Measurements from ENCODE around the gene MDC1. TPM values are rescaled to one million over a fixed set of nuclear protein-coding genes. Genes with fewer than 3 reads are reported as not detected.
A peak's percentile ranks its signal among the peaks of the same experiment; 100 is the strongest.

The MDC1 gene
- total and polyA plus RNA-seq, 2 of the 13 experiments (the other 11 are each of a cell fraction or from before 2014, with no cell fraction given), result 8.4 to 14.0 TPM

DNA sequence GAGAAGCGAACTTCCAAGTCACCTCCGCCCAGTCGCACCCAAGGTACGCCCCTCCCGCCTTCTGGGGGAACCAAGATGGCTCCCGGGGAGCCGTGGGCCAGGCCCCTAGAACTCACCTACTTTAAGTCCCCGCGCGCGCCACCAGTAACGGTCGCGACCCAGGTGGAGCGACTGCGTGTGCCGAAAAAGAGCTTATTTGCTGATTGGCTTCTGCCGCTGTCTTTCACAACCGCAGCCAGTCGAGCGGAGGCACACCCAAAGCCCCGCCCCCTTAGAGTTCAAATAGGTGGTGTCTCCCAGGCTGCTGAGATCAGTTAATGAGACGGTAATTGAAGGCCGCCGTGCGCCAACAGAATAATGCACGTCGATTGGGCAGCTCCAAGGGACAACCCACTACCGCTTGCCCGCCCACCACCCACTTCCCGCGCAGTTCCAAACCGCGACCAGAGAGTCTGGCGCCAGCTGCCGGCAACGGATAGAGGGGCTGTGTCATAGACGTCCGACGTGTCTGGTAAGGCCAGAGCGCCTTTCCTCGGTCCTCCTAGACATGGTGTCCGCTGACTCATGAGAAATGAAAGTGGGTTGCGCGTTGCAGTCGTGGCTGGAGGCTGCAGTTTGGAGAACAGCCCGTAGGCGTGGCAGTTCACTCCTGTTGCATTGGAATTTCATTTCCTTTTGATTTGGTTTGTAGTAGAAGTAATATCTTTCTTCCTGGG is at the start of gene MDC1 (continued):
- TF ChIP-seq SP1 (IDR thresholded peaks at IDR 0.05) (no peak), SP1 (CRISPR knock-in tag; IDR thresholded peaks at IDR 0.05) (peak; percentile 95), ZNF562 (CRISPR knock-in tag; IDR thresholded peaks at IDR 0.05; ENCODE audit: borderline replicate concordance) (peak; percentile 64; the same call in 1 of the 2 replicates), ZNF329 (CRISPR knock-in tag; IDR thresholded peaks at IDR 0.05; ENCODE audit: low read depth) (peak; percentile 68; the same call in 1 of the 2 replicates), BCL6 (CRISPR knock-in tag; IDR thresholded peaks at IDR 0.05) (peak; percentile 78), NCOA2 (CRISPR knock-in tag; IDR thresholded peaks at IDR 0.05) (peak; percentile 80; the same call in 1 of the 2 replicates), NPAS2 (CRISPR knock-in tag; IDR thresholded peaks at IDR 0.05; ENCODE audit: borderline replicate concordance) (no peak), ZFYVE20 (CRISPR knock-in tag; IDR thresholded peaks at IDR 0.05; ENCODE audit: borderline replicate concordance, low read depth) (no peak; the same call in 1 of the 2 replicates), IRX3 (CRISPR knock-in tag; IDR thresholded peaks at IDR 0.05; ENCODE audit: borderline replicate concordance, low read depth) (peak; percentile 91; the same call in 1 of the 2 replicates), ZNF326 (CRISPR knock-in tag; IDR thresholded peaks at IDR 0.05; ENCODE audit: borderline replicate concordance) (no peak), ZNF383 (CRISPR knock-in tag; IDR thresholded peaks at IDR 0.05; ENCODE audit: borderline replicate concordance) (peak; percentile 96), RAD51 (IDR thresholded peaks at IDR 0.05; ENCODE audit: borderline replicate concordance) (no peak), HHEX (CRISPR knock-in tag; IDR thresholded peaks at IDR 0.05) (0 out of 2 replicates have a peak, but pooled peaks have one; percentile 35), YEATS2 (CRISPR knock-in tag; IDR thresholded peaks at IDR 0.05; ENCODE audit: borderline replicate concordance) (peak; percentile 99)
- TF ChIP-seq, protein P1, sequence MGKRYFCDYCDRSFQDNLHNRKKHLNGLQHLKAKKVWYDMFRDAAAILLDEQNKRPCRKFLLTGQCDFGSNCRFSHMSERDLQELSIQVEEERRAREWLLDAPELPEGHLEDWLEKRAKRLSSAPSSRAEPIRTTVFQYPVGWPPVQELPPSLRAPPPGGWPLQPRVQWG (CRISPR knock-in tag; IDR thresholded peaks at IDR 0.05; ENCODE audit: borderline replicate concordance, low read depth), result no peak
- TF ChIP-seq, protein P2, sequence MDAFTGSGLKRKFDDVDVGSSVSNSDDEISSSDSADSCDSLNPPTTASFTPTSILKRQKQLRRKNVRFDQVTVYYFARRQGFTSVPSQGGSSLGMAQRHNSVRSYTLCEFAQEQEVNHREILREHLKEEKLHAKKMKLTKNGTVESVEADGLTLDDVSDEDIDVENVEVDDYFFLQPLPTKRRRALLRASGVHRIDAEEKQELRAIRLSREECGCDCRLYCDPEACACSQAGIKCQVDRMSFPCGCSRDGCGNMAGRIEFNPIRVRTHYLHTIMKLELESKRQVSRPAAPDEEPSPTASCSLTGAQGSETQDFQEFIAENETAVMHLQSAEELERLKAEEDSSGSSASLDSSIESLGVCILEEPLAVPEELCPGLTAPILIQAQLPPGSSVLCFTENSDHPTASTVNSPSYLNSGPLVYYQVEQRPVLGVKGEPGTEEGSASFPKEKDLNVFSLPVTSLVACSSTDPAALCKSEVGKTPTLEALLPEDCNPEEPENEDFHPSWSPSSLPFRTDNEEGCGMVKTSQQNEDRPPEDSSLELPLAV (CRISPR knock-in tag; conservative IDR thresholded peaks at IDR 0.05; ENCODE audit: low read depth), result no peak; the same call in 1 of the 2 replicates
- TF ChIP-seq, protein P3, sequence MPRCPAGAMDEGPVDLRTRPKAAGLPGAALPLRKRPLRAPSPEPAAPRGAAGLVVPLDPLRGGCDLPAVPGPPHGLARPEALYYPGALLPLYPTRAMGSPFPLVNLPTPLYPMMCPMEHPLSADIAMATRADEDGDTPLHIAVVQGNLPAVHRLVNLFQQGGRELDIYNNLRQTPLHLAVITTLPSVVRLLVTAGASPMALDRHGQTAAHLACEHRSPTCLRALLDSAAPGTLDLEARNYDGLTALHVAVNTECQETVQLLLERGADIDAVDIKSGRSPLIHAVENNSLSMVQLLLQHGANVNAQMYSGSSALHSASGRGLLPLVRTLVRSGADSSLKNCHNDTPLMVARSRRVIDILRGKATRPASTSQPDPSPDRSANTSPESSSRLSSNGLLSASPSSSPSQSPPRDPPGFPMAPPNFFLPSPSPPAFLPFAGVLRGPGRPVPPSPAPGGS (CRISPR knock-in tag; IDR thresholded peaks at IDR 0.05), result peak; percentile 66
- TF ChIP-seq, protein P4, sequence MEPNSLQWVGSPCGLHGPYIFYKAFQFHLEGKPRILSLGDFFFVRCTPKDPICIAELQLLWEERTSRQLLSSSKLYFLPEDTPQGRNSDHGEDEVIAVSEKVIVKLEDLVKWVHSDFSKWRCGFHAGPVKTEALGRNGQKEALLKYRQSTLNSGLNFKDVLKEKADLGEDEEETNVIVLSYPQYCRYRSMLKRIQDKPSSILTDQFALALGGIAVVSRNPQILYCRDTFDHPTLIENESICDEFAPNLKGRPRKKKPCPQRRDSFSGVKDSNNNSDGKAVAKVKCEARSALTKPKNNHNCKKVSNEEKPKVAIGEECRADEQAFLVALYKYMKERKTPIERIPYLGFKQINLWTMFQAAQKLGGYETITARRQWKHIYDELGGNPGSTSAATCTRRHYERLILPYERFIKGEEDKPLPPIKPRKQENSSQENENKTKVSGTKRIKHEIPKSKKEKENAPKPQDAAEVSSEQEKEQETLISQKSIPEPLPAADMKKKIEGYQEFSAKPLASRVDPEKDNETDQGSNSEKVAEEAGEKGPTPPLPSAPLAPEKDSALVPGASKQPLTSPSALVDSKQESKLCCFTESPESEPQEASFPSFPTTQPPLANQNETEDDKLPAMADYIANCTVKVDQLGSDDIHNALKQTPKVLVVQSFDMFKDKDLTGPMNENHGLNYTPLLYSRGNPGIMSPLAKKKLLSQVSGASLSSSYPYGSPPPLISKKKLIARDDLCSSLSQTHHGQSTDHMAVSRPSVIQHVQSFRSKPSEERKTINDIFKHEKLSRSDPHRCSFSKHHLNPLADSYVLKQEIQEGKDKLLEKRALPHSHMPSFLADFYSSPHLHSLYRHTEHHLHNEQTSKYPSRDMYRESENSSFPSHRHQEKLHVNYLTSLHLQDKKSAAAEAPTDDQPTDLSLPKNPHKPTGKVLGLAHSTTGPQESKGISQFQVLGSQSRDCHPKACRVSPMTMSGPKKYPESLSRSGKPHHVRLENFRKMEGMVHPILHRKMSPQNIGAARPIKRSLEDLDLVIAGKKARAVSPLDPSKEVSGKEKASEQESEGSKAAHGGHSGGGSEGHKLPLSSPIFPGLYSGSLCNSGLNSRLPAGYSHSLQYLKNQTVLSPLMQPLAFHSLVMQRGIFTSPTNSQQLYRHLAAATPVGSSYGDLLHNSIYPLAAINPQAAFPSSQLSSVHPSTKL (CRISPR knock-in tag; IDR thresholded peaks at IDR 0.05), result peak; percentile 79
- TF ChIP-seq, protein P5, sequence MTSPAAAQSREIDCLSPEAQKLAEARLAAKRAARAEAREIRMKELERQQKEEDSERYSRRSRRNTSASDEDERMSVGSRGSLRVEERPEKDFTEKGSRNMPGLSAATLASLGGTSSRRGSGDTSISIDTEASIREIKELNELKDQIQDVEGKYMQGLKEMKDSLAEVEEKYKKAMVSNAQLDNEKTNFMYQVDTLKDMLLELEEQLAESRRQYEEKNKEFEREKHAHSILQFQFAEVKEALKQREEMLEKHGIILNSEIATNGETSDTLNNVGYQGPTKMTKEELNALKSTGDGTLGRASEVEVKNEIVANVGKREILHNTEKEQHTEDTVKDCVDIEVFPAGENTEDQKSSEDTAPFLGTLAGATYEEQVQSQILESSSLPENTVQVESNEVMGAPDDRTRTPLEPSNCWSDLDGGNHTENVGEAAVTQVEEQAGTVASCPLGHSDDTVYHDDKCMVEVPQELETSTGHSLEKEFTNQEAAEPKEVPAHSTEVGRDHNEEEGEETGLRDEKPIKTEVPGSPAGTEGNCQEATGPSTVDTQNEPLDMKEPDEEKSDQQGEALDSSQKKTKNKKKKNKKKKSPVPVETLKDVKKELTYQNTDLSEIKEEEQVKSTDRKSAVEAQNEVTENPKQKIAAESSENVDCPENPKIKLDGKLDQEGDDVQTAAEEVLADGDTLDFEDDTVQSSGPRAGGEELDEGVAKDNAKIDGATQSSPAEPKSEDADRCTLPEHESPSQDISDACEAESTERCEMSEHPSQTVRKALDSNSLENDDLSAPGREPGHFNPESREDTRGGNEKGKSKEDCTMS (CRISPR knock-in tag; conservative IDR thresholded peaks at IDR 0.05), result 0 out of 2 replicates have a peak, but pooled peaks have one; percentile 94

All from HepG2 (cell line).